Mucosa of stomach (tissue), 1 donor: ENCODE data around the gene CASQ2.

Source experiments
- H3K27me3 ChIP-seq: one replicate; pipeline ENCODE4 v1.7.0; 2013; ENCODE audit warnings: mild to moderate bottlenecking, low read length; ENCODE audit not compliant: control insufficient read depth, insufficient read depth
- H3K36me3 ChIP-seq: one replicate; pipeline ENCODE4 v1.7.0; 2013; ENCODE audit warnings: low read length; ENCODE audit not compliant: control insufficient read depth, insufficient read depth
- H3K4me1 ChIP-seq: one replicate; pipeline ENCODE4 v1.7.0; 2013; ENCODE audit warnings: mild to moderate bottlenecking, low read length; ENCODE audit not compliant: control insufficient read depth, insufficient read depth
- H3K4me3 ChIP-seq: one replicate; pipeline ENCODE4 v1.7.0; 2013; ENCODE audit warnings: low read length
- H3K9ac ChIP-seq: one replicate; pipeline ENCODE4 v1.7.0; 2013; ENCODE audit warnings: mild to moderate bottlenecking, low read length, moderate library complexity
- H3K9me3 ChIP-seq: one replicate; pipeline ENCODE4 v1.7.0; 2013; ENCODE audit warnings: mild to moderate bottlenecking, low read length, moderate library complexity; ENCODE audit not compliant: control insufficient read depth
- donor health status: Pancreatic carcinoma.

Gene CASQ2

GRCh38 chr1:115768549-115768948, at the start of gene CASQ2:
TSS of gene CASQ2 (minus strand) at chr1:115768714. CDS start at chr1:115768541, 173 bp downstream.
- Histone ChIP-seq H3K9ac (no peak within 1 kb of the TSS), H3K4me3 (no peak within 1 kb of the TSS), H3K36me3 (no peaks in the 10 kb centered on the region), H3K9me3 (no peaks in the 10 kb centered on the region), H3K27me3 (no peaks in the 10 kb centered on the region), H3K4me1 (peaks cover 12% of the 10 kb centered on the region)

- Histone ChIP-seq H3K9ac (no peak overlapping the region), H3K4me3 (no peak overlapping the region), H3K9me3 (no peaks in the 10 kb centered on the region), H3K4me1 (peaks cover 32% of the 10 kb centered on the region), H3K27me3 (no peaks in the 10 kb centered on the region), H3K36me3 (no peaks in the 10 kb centered on the region)
Observed at GRCh38 chr1:115815694-115816093, 47.2 kb upstream of the CASQ2 start.

- H3K27me3 ChIP-seq = no peaks in the 10 kb centered on the region
- peaks cover 41% of the 10 kb centered on the region for H3K4me1 ChIP-seq
- no peak overlapping the region for H3K4me3 ChIP-seq
- H3K36me3 ChIP-seq = no peaks in the 10 kb centered on the region
- H3K9ac ChIP-seq = no peak overlapping the region
- no peaks in the 10 kb centered on the region for H3K9me3 ChIP-seq
Observed at GRCh38 chr1:115814685-115815398, 46.3 kb upstream of the CASQ2 start.

DNA sequence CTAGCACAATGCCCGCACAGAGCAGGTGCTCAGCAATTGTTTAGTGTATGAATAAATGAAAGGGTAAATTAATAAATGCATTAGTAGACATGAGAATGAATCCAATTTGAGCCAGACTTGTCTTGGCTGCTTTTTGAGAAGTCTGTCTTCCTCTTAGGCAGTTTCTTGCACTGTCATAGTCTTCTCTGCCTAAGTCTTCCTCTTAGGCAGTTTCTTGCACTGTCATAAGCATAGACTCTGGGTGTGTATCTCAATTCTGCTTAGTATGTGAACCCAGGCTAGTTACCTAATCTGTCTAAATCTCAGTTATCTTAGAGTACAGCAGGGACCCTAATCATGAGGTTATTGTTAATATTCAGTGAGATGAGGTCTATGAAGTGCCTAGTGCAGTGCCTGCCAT, 45.2 kb upstream of the CASQ2 start:
- Histone ChIP-seq H3K27me3 (no peaks in the 10 kb centered on the region), H3K4me3 (no peak overlapping the region), H3K4me1 (peaks cover 50% of the 10 kb centered on the region), H3K36me3 (no peaks in the 10 kb centered on the region), H3K9ac (no peak overlapping the region), H3K9me3 (no peaks in the 10 kb centered on the region)

DNA sequence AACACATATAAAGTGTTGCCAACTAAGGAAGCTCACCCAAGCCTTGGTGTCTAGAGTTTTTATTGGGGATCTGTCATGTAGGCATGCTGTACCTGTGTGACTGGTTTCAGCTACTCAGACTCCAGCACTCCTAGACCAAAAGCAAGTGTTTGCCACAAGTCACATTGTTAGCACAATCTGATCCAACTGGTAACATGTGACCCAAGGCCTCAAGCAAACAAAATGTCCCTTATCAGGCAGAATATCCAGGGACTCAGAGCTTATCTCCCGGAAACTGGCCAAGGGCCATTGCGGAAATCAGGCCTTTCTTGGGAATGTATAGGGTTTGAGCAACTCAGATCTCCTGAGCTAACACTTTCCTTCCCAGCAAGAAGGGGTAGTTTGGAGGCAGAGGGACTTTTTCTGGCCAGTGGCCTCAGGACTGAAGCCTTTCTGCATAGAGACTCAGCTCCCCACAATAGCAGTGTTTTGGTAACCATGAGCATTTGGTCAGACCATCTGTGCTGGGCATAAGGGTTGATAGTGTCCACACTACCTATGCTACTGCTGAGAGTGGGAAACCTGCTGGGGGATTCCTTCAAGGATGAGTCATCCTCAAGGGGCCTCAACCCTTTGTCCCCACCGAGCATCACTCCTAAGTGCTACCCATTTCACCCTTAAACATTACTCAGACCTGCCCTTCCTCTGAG, 42.8 kb upstream of the CASQ2 start:
- H3K36me3 ChIP-seq = no peaks in the 10 kb centered on the region
- no peaks in the 10 kb centered on the region for H3K27me3 ChIP-seq
- no peak overlapping the region for H3K9ac ChIP-seq
- no peaks in the 10 kb centered on the region for H3K9me3 ChIP-seq
- H3K4me3 ChIP-seq = no peak overlapping the region
- H3K4me1 ChIP-seq = peaks cover 49% of the 10 kb centered on the region

DNA sequence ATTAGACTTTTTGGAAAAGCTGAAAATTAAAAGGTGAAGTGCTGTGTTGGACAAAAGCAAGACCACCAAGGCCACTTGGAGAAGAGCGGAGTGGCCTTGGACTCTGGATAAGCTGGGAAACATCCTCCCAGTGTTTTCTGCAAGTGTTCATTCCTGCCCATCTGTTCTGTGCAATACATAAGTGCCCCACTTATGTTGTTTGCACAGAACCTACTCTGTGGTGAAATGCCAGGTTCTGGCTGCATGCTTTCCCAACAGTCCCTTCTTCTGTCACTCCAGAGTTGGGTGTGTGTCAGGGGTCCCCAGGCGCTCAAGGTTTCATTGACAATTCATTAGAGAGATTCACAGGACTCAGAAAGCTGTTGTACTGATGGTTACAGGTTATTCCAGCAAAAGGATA, 42.1 kb upstream of the CASQ2 start:
- Histone ChIP-seq H3K9me3 (no peaks in the 10 kb centered on the region), H3K4me1 (peaks cover 42% of the 10 kb centered on the region), H3K27me3 (no peaks in the 10 kb centered on the region), H3K36me3 (no peaks in the 10 kb centered on the region), H3K9ac (no peak overlapping the region), H3K4me3 (no peak overlapping the region)

- Histone ChIP-seq H3K27me3 (no peaks in the 10 kb centered on the region), H3K4me3 (no peak overlapping the region), H3K4me1 (peaks cover 34% of the 10 kb centered on the region), H3K36me3 (no peaks in the 10 kb centered on the region), H3K9ac (no peak overlapping the region), H3K9me3 (no peaks in the 10 kb centered on the region)
Observed at GRCh38 chr1:115809847-115810246, 41.3 kb upstream of the CASQ2 start.

DNA sequence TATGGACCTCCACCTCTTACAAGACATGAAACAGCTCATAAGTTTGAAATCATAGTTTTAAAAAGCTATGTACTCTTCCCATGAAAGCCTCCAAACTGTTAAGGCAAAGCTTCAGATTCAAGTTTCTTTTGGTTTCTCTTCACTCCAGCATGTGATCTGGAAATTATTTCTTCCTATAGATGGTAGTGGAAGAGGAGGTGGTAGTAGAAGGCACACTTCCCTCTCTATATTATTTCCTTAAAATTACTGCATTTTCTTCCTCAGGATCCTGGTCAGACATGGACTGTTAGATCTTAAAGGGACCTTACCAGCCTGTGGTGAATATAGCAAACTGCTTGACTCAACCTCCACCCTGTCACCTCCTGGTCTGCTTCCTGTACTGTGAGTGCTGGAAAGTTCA, 40.6 kb upstream of the CASQ2 start:
- Histone ChIP-seq H3K9ac (no peak overlapping the region), H3K4me3 (no peak overlapping the region), H3K4me1 (peaks cover 29% of the 10 kb centered on the region), H3K36me3 (no peaks in the 10 kb centered on the region), H3K27me3 (no peaks in the 10 kb centered on the region), H3K9me3 (no peaks in the 10 kb centered on the region)

GRCh38 chr1:115807723-115808122, 39.2 kb upstream of the CASQ2 start:
- Histone ChIP-seq H3K4me1 (peaks cover 29% of the 10 kb centered on the region), H3K36me3 (no peaks in the 10 kb centered on the region), H3K4me3 (no peak overlapping the region), H3K27me3 (no peaks in the 10 kb centered on the region), H3K9me3 (no peaks in the 10 kb centered on the region), H3K9ac (no peak overlapping the region)

GRCh38 chr1:115805597-115805996, 37.1 kb upstream of the CASQ2 start:
- H3K4me3 ChIP-seq = no peak overlapping the region
- no peaks in the 10 kb centered on the region for H3K27me3 ChIP-seq
- H3K9ac ChIP-seq = no peak overlapping the region
- H3K36me3 ChIP-seq = no peaks in the 10 kb centered on the region
- H3K4me1 ChIP-seq = peaks cover 16% of the 10 kb centered on the region
- H3K9me3 ChIP-seq = no peaks in the 10 kb centered on the region

GRCh38 chr1:115802416-115802815, 33.9 kb upstream of the CASQ2 start:
- H3K36me3 ChIP-seq = no peaks in the 10 kb centered on the region
- H3K4me1 ChIP-seq = no peaks in the 10 kb centered on the region
- H3K9me3 ChIP-seq = no peaks in the 10 kb centered on the region
- no peaks in the 10 kb centered on the region for H3K27me3 ChIP-seq
- no peak overlapping the region for H3K9ac ChIP-seq
- no peak overlapping the region for H3K4me3 ChIP-seq

GRCh38 chr1:115797486-115797885, 29.0 kb upstream of the CASQ2 start:
- H3K9ac ChIP-seq = no peak overlapping the region
- no peaks in the 10 kb centered on the region for H3K9me3 ChIP-seq
- no peaks in the 10 kb centered on the region for H3K4me1 ChIP-seq
- H3K4me3 ChIP-seq = no peak overlapping the region
- H3K36me3 ChIP-seq = no peaks in the 10 kb centered on the region
- peaks cover 10% of the 10 kb centered on the region for H3K27me3 ChIP-seq
